Neutrophil (primary cell): Measurements from ENCODE around the gene SOX15.
"Not testable (repeated sequence)": the region's sequence is repeated elsewhere in the genome, so short reads cannot be mapped to it uniquely, and the experiment has no call there.

ENCODE experiments used
- H3K27ac ChIP-seq: fragments of 200-600 bp; sonication (generic); 2 replicates; pipeline ENCODE4 v1.5.1; 2016; ENCODE audit warnings: mild to moderate bottlenecking, moderate library complexity
- H3K27me3 ChIP-seq: fragments of 200-600 bp; sonication (generic); 2 replicates; pipeline ENCODE4 v1.6.0; 2016; ENCODE audit warnings: mild to moderate bottlenecking
- H3K36me3 ChIP-seq: fragments of 200-600 bp; sonication (generic); 2 replicates; pipeline ENCODE4 v1.5.1; 2017
- H3K4me1 ChIP-seq, 2 experiments: fragments of 200-600 bp in 1 of 2; sonication (generic) in 1 of 2; 1 replicate in 1 of 2; 2 replicates in 1 of 2; pipeline versions ENCODE4 v1.5.1 to v1.6.1; 2013 to 2016; ENCODE audit warnings: low read depth in 1 of 2, low read length in 1 of 2, mild to moderate bottlenecking in 1 of 2, moderate library complexity in 1 of 2; ENCODE audit not compliant: control insufficient read depth in 1 of 2, insufficient read depth in 1 of 2
- H3K4me3 ChIP-seq, 2 experiments: fragments of 200-600 bp in 1 of 2; sonication (generic) in 1 of 2; 1 replicate in 1 of 2; 2 replicates in 1 of 2; pipeline ENCODE4 v1.5.1; 2013 to 2016; ENCODE audit warnings: low read depth in 1 of 2, low read length in 1 of 2, mild to moderate bottlenecking in 1 of 2, moderate library complexity in 1 of 2
- H3K9me3 ChIP-seq: fragments of 200-600 bp; sonication (generic); 2 replicates; pipeline ENCODE4 v1.5.1; 2016
- TF ChIP-seq, protein P1 (sequence below): fragments of 200-600 bp; sonication (generic); IDR thresholded peaks from 2 replicates; pipeline ENCODE4 v1.5.1; 2016; ENCODE audit warnings: antibody characterized with exemption

The SOX15 gene

DNA sequence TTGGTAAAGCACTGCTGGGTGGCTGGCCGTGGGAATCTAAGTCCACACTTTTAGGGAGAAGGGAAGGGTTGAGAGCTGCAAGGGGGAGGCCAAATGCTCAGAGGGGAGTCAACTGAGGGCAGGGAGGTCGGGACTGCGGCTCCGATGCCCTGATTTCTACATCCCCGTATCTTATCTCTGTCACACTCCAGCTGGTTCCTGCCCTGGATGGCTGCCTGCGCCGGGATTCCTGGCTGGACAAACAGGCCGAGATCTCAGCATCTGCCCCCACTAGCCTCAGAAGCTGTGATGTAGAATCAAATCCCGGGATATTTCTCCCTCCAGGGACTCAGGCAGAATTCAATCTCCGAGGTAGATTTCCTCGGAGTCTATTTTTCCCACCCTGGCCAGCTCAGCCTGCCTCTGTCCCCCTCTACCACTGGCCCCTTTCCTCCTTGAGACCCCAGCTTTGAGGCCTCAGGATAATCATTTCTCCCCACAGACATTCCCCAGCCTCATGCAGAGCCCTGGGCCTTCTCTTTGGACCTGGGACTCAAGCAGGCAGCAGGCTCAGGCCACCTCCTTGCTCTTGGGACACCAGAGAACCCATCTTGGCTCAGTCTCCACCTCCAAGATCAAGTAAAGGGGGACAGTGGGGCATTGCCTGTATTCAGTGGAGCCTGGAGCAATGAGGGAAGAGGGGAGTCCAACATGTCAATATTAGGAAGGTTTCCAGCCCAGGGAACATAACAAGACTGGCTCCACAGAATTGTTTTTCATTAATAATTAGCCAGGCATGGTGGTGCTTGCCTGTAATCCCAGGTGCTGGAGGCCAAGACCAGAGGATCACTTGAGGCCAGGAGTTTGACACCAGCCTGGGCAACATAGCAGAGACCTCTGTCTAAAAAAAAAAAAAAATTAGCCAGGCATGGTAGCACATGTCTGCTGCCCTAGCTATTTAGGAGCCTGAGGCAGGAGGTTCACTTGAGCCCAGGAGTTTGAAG, 41.8 kb upstream of the SOX15 start:
- Histone ChIP-seq H3K36me3 (no peaks in the 10 kb centered on the region), H3K4me1 (peaks cover 5 to 13% of the 10 kb centered on the region in 2 experiments), H3K27me3 (peaks cover 11% of the 10 kb centered on the region), H3K9me3 (no peaks in the 10 kb centered on the region), H3K4me3 (no peak overlapping the region), H3K27ac (no peak overlapping the region)
- TF ChIP-seq, protein P1, sequence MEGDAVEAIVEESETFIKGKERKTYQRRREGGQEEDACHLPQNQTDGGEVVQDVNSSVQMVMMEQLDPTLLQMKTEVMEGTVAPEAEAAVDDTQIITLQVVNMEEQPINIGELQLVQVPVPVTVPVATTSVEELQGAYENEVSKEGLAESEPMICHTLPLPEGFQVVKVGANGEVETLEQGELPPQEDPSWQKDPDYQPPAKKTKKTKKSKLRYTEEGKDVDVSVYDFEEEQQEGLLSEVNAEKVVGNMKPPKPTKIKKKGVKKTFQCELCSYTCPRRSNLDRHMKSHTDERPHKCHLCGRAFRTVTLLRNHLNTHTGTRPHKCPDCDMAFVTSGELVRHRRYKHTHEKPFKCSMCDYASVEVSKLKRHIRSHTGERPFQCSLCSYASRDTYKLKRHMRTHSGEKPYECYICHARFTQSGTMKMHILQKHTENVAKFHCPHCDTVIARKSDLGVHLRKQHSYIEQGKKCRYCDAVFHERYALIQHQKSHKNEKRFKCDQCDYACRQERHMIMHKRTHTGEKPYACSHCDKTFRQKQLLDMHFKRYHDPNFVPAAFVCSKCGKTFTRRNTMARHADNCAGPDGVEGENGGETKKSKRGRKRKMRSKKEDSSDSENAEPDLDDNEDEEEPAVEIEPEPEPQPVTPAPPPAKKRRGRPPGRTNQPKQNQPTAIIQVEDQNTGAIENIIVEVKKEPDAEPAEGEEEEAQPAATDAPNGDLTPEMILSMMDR: no peak

DNA sequence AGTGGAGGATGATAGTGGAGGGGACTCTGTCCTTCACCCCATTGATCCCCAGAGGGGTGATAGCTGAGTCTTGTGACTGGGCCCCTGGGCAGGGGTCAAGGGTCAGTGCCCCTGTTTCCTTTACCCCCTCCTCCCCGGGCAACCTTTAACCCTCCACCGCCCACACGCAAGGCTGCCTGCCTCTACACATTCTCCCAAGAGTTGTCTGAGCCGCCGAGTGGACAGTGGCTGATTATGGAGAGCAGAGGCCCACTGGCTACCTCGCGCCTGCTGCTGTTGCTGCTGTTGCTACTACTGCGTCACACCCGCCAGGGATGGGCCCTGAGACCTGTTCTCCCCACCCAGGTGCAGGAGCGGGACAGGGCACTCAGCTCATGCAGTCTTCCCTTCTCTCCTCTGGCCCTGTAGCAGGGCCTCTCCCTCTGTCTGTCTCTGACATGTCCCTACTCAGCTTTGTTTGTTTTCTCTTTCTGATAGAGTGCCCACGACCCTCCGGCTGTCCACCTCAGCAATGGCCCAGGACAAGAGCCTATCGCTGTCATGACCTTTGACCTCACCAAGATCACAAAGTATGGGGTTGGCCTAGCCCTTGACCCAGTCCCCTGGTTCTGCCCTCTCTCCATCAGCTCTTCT, 40.2 kb upstream of the SOX15 start, which contains the start of gene SHBG:
SHBG (plus strand) TSS at position 197 of the 633 bp plus-strand sequence; CDS start at position 235, 38 bp downstream.
- peaks cover 18 to 22% of the 10 kb centered on the region in 2 experiments for H3K4me1 ChIP-seq
- TF ChIP-seq, protein P1: no peak
- H3K4me3 ChIP-seq: no peak within 1 kb of the TSS
- H3K27ac ChIP-seq: no peak within 1 kb of the TSS
- H3K27me3 ChIP-seq: peaks cover 10% of the 10 kb centered on the region
- H3K36me3 ChIP-seq: no peaks in the 10 kb centered on the region
- H3K9me3 ChIP-seq: no peaks in the 10 kb centered on the region

DNA sequence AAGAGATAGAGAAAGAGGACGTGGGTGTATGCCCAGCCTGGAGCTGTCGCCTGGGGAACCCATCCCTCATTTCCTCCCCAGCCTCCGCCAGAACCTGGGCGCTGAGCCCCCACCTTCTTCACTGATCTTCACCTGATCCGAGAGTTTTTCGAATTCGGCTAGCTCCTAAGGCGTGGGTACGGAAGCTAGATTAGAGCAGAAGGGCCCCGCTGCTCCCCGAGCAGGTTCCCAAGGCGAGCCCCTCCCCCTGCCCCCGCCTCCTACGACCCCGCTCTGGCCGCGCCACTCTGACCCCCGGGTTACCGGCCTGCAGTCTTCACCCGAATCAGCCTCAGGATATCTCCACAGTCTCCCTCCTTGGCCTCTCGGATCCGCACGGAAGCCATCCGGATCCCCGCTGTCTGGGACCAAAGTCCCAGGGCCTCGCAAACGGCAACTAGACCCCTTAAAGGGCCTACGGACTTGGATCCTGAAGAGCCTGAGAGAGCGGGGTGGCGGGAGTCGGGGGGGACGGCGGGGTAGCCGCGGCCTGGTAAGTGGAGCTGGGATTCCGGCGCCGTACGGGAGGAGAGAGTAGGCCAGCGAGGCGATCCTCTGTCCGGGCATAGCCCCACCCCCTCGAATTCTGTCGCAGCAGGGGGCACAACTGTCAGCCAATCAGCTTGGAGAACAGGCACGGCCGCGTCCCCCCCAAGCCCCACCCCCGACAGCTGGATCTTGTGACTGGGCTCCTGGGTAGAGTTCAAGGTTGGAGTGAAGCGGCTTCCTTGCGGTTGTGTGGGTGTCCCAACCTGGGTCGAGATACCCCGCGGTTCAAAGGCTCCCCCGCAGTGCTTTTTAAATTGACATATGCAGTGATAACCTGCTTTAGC, 37.6 kb upstream of the SOX15 start, which contains the start of gene SAT2:
SAT2 (minus strand) TSS at position 572 of the 872 bp plus-strand sequence; CDS start at position 386, 186 bp downstream.
- Histone ChIP-seq H3K36me3 (no peaks in the 10 kb centered on the region), H3K4me1 (peaks cover 18 to 22% of the 10 kb centered on the region in 2 experiments), H3K27ac (peak within 1 kb of the TSS; percentile 78), H3K4me3 (peak within 1 kb of the TSS; percentile 64 to 75), H3K9me3 (no peaks in the 10 kb centered on the region), H3K27me3 (no peaks in the 10 kb centered on the region)
- TF ChIP-seq, protein P1: no peak

DNA sequence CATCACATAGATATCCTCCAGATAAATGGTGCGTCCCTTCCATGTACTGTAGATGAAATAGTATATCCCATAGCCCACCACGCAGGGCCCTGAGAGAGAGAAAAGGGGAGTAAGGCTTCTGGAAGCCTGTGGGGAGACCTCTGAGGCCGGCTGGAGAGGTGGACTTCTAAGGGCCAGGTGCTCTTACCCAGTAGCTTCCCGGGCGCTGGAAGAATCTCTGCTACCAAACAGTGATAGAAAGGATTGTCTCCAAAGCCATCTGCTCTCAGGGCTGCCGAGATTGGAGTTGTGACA, 37.0 kb upstream of the SOX15 start:
- H3K4me3 ChIP-seq: peak overlapping the region; percentile 64 to 75
- H3K27me3 ChIP-seq: no peaks in the 10 kb centered on the region
- no peaks in the 10 kb centered on the region for H3K9me3 ChIP-seq
- H3K27ac ChIP-seq: peak overlapping the region; percentile 78
- TF ChIP-seq, protein P1: no peak
- H3K4me1 ChIP-seq: peaks cover 18 to 22% of the 10 kb centered on the region in 2 experiments
- no peaks in the 10 kb centered on the region for H3K36me3 ChIP-seq

DNA sequence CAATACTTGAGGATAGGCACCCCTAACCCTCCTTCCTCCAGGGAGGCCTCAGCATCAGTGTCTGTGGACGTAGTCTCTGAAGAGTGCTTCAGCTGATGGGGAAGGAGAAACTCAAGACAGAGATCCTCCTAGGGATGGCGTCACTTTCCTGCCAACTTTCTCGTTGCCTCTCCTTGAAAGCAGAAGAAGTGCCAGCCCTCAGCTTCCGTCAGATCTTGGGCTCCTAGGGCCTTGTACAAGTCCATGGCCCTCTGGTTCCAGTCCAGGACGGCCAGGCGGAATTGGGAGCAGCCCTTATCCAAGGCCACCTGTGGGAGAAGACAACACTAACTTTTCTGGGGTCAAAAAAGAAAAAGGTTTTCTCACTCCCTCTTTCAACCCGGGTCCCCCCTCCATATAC, 36.4 kb upstream of the SOX15 start:
- Histone ChIP-seq H3K4me1 (peaks cover 18 to 22% of the 10 kb centered on the region in 2 experiments), H3K27me3 (no peaks in the 10 kb centered on the region), H3K27ac (peak overlapping the region; percentile 78), H3K4me3 (peak overlapping the region; percentile 64 to 75), H3K36me3 (no peaks in the 10 kb centered on the region), H3K9me3 (no peaks in the 10 kb centered on the region)
- TF ChIP-seq, protein P1: no peak

DNA sequence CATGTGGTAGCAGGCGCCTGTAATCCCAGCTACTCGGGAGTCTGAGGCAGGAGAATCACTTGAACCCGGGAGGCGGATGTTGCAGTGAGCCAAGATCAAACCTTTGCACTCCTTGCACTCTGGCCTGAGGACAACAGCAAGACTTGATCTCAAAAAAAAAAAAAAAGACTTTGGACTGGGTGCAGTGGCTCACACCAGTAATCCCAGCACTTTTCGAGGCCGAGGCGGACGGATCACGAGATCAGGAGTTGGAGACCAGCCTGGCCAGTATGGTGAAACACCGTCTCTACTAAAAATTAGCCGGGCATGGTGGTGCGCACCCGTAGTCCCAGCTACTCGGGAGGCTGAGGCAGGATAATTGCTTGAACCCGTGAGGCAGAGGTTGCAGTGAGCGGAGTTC, 35.9 kb upstream of the SOX15 start:
- H3K9me3 ChIP-seq, H3K27me3 ChIP-seq, H3K36me3 ChIP-seq, H3K4me3 ChIP-seq: not testable (repeated sequence)
- H3K27ac ChIP-seq: peak overlapping the region; percentile 78
- peaks cover 18 to 22% of the 10 kb centered on the region in 2 experiments for H3K4me1 ChIP-seq
